Dermis blood vessel endothelial cell (primary cell): Measurements from ENCODE around the gene PRSS2. TPM values are rescaled to one million over a fixed set of nuclear protein-coding genes. Genes with fewer than 3 reads are reported as not detected.

Source experiments
- DNase-seq: peaks from one replicate; pipeline ENCODE4 v3.0.0; 2010
- total RNA-seq: library from RNA; depleted of rRNA; stranded (reverse); fragments of >200 nt; gene quantifications from 2 replicates; pipeline ENCODE4 v1.2.3, GENCODE V29; 2014

PRSS2 gene
- total RNA-seq, 1 donor from 2014 or later, result not detected

GRCh38 chr7:142787783-142788182, 17.0 kb downstream of the PRSS2 start:
- DNase-seq, result no peak

- no peak for DNase-seq
Observed at GRCh38 chr7:142788303-142789289, 17.8 kb downstream of the PRSS2 start.

GRCh38 chr7:142789441-142789840, 18.7 kb downstream of the PRSS2 start:
- DNase-seq, result no peak

GRCh38 chr7:142790056-142790455, 19.3 kb downstream of the PRSS2 start:
- no peak for DNase-seq

GRCh38 chr7:142790555-142790954, 19.8 kb downstream of the PRSS2 start:
- DNase-seq, result no peak

- DNase-seq, result no peak
Observed at GRCh38 chr7:142791502-142791901, 20.7 kb downstream of the PRSS2 start.

GRCh38 chr7:142792129-142792528, 21.4 kb downstream of the PRSS2 start:
- no peak for DNase-seq

GRCh38 chr7:142792593-142792992, 21.8 kb downstream of the PRSS2 start:
- DNase-seq, result no peak

- no peak for DNase-seq
Observed at GRCh38 chr7:142793156-142793555, 22.4 kb downstream of the PRSS2 start.

- DNase-seq, result no peak
Observed at GRCh38 chr7:142795339-142795863, 24.6 kb downstream of the PRSS2 start.

- no peak for DNase-seq
Observed at GRCh38 chr7:142796001-142796500, 25.3 kb downstream of the PRSS2 start.

- DNase-seq, result peak; percentile 30
Observed at GRCh38 chr7:142796501-142797390, 26.0 kb downstream of the PRSS2 start.

GRCh38 chr7:142797391-142798377, 26.9 kb downstream of the PRSS2 start:
- DNase-seq, result peak; percentile 14

GRCh38 chr7:142798451-142799436, 28.0 kb downstream of the PRSS2 start:
- no peak for DNase-seq

- no peak for DNase-seq
Observed at GRCh38 chr7:142799437-142799835, 28.7 kb downstream of the PRSS2 start.

- DNase-seq, result no peak
Observed at GRCh38 chr7:142800088-142800487, 29.3 kb downstream of the PRSS2 start.

- DNase-seq, result no peak
Observed at GRCh38 chr7:142800699-142801260, 30.0 kb downstream of the PRSS2 start.

- no peak for DNase-seq
Observed at GRCh38 chr7:142801601-142802295, 31.0 kb downstream of the PRSS2 start.

- no peak for DNase-seq
Observed at GRCh38 chr7:142802301-142802700, 31.5 kb downstream of the PRSS2 start.
